GM19372 (cell line): ENCODE data around the gene PRKCSH.
"Not testable (repeated sequence)": the region's sequence is repeated elsewhere in the genome, so short reads cannot be mapped to it uniquely, and the experiment has no call there.

Experiments
- ATAC-seq: cut with Tn5 transposase; IDR thresholded peaks from one replicate; pipeline ENCODE4 v1.9.1; 2021; ENCODE audit warnings: mild to moderate bottlenecking, low read depth, moderate library complexity; ENCODE audit not compliant: unreplicated experiment

PRKCSH gene

GRCh38 chr19:11468266-11468845 is 32.9 kb downstream of the PRKCSH start:
- not testable (repeated sequence) for ATAC-seq

DNA sequence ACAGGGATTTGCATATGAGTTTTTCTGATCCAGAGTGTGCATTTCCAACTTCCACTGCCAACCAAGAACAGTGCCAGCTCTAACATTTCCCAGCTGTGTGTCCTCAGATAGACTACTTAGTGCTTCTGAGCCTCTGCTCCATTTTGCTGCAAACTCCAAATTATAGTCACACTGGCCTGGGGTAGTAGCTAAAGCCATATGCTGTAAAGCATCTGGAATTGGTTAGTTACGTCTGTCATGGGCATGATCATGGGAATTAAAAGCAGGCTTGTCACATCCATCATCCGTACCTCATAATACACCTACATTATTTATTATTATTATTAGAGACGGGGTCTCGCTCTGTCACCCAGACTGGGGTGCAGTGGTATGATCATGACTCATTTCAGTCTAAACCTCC is 38.3 kb downstream of the PRKCSH start:
- ATAC-seq = no peak

GRCh38 chr19:11475343-11475742 is 39.9 kb downstream of the PRKCSH start:
- ATAC-seq = not testable (repeated sequence)

DNA sequence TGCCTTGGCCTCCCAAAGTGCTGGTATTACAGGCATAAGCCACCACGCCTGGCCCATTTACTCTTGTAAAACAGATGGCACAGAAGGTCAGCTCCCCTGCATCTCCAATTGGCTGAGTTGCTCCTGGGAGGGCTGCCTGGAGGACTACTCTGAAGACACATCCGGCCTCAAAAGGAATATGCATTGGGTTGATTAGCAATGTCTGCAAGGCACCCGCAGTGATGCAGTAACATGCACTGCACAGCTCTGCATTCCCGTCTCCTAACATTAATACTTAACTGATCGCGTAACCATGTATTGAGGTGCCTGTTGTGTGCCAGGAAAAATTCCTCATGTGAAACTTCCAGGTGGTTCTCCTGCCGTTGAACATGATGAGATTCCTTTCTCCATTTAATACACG is 40.4 kb downstream of the PRKCSH start:
- ATAC-seq = no peak

DNA sequence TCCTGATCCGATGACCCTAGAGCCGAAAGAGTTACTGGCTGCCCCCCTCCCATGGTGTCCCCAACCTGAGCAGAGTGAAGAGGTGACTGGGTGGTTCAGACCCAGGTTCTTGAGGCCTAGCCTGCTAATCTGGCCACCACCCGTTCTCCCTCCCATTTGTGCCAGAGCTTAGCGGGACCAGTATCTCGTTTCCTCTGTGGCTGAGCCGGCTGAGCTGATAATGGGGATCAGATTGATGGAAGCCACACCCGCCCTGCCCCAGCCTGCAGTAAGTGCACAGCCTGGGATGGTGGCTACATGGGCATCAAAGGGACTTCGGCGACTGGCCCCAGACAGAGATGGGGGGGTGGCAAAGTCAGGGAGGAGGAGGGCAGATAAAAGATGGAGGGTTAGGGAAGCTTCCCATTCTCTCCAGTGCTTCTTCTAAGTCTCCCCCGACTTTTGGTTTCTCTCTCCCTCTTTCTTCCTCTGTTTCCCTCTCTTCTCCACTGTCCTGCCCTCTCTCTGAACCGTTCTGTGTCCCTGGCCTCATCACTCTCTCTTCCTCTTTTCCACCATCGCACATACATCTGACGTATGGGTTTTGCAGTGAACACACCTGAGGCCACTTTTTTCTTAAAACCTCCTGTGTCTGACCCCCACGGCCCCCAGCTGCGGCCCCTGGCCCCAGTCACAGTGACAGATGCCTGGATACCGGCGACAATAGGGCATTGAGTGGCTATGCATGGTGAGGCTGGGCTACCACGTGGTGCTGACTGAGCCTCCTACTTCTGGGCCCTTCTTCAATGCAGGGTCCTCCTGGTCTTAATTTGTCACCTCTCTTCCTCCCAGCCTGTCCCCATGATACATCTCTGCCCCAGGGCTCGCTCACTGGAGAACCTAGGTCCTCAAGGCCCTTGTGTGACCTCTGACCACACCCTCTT is 43.0 kb downstream of the PRKCSH start:
- ATAC-seq = no peak

DNA sequence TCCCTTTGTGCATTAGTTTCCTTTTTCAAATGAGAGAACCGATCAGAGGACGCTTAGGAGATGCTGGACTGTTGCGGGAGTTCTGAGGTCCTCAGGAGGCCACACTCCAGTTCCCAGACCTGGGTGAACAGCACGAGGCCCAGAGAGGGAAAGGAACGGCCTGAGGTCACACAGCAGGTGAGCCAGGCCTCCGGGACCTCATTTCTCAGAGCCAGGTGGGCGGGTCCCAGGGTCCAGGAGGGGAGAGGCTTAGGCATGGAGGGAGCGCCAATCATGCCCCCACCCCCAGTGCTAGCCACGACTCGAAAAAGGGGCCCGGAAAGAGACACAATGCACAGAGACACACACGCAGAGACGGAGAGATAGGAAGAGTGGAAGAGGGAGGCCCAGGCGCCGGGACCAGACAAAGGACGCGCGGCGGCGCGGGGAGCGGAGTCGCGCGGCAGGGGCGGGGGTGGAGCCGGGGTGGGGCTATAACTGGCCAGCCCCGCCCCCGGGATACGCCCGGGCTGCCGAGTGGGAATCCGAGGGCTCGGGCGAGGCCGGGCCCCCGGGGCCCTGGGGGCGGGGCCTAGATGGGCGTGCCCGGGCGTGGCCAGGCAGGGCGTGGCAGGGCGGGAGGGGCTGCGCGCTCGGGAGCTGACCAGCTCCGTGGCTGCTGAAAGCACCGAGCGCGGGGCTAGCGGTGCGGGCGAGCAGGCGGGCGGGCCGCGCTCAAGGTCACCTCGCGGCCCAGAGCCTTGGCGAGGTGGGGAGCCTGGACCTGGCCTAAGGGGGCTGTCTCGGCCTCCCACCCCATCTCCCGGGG is 43.9 kb downstream of the PRKCSH start:
- ATAC-seq = no peak

DNA sequence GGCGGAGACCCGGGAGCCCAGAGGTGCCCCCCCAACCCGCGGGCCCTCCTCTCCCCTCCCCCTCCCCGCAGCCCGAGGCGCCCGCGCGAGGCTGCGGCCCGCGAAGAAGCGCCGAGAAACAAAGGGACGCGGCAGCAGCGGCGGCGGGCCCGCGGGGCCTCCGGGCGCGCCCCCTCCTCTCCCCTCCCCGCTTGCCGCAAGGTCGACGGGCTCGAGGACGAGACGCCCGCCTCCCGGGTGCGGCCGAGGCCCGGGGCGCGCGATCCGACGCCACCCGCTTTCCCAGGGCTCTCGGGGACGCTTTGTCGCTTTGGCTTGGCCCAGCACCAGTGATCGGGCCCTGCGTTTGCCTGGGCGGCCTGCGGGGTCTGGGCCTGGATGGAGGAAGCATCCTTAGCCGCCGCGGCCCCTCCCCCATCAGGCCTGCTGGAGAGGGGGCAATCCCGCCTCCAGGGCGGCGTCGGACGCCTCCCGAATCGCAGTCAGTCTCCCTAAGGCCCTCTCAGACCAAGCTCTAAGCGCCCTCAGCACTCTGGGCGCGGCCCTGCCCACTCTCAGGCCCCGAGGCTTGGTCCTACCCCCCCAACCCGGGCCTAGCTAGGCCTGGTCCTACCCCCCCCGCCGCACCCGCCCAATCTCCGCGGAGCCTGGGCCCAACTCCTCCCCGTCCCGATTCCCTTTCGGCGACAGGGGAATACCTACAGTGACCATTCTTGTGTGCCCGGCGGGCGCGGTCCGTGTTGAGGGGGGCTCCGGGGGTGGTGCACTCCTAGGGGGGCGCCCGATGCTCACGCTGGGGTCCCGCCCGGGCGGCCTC is 44.7 kb downstream of the PRKCSH start:
- ATAC-seq = no peak

DNA sequence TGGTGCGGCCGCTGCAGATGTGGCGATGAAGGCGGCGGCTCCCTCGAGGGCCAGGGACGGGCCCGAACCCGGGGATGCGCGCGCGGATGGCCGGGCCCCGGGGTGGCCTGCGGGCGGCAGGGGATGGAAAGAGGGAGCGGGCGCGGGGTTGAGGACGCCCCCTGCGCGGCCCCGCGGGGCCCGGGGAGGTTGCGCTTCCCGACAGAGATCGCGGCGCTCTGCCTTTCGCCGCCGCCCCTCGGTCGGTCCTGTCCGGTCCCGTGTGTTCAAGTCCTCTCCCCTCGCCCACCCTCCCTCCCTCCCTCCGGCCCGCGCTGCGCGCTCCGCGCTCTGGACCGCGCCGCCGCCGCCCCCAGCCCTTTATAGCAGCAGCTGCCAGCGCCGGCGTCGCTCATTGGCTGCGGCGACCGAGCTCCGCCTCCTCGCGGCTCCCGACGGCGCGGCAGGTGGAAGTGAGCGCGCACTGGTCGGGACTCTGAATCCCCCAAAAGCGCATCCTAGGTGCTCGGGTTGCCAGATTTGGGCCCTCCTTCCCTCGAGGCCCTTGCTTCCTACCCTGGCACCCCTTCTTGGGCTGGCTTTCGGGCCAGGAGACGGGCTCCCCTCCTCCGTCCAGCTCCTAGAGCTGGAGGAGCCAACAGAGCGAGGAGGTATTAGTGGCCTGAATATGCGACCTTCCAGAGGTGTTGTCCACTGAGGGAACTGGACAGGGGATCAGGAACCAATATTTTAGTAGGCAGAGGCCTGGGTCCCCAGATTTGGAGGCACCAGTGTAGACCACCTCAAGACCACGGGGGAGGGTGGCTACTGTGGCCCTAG is 45.5 kb downstream of the PRKCSH start, which contains the start of gene ELAVL3:
ELAVL3 (minus strand) TSS at position 332 of the 819 bp plus-strand sequence. CDS start 438 bp downstream, outside the sequence.
- ATAC-seq = no peak

DNA sequence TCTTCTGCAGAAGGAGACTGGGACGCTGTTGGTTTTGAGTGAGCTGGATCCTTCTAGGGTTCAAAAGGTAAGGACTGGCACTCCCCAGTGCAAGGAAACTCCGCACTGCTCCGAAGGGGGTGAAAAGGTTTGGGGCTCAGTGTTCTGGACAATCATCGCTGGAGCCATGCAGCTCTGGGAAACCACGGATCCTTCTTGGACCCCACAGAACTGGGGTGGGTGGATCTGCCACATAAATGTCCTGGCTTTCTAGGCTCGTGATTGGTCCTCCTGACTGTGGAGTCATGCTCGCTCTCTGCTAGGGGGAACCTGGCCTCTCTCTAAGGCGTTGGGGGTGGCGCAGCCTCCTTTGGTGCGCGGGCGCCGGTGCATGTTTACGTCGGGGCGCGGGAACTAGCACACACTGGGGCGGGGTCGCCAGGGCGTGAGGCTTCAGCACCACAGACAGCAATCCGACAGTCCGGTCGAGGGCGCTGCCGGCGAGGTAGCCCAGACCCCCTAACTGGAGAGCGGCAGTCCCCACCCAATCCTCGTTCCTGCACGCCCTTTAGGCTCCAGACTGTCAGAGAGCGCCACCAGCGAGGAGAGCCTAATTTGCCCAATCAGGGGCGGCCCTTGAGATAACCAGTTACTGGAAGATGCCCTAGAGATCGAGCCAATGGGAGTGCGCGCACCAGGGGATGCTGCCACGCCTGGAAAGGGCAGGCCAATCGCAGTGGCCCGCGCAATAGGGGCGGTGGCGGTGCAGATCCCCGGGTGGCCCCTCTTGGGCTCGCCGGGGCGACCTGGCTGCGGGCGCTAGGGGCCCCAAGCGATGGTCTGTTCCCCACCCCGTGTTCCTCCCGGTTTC is 46.3 kb downstream of the PRKCSH start:
- peak; percentile 62 for ATAC-seq

DNA sequence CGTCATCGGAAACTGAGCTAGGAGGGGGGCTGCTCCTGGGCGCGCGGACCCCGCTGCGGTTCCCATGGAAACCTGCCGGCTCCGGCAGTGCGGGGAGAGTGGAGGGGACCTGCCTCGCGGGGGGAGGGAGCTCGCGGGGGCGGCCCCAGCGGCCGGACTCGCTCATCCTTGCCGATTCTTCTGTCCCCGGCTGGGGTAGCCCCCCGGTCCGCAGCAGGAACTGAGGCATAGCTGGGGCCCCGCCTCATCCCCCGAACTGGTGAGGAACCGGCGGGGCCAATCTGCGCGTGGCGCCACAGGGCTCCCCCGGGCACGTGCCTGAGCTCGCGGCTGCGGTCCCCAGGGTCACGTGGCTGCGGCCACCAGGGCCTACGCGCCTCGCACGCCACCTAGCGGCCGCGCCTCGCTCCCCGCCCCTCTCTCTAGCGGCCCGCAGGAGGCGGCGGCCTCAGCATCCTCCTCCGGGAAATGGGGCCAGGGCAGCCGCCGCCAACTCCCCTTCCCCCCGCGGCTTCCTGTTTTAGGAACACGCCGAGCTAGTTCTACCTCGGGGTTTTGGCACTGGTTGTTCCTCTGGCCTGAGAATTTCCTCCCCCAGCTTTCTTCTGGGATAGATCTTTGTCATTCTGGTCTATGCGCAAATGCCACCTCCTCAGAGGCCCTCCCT is 47.1 kb downstream of the PRKCSH start:
- ATAC-seq = peak; percentile 62

GRCh38 chr19:11483366-11484111 is 48.1 kb downstream of the PRKCSH start:
- ATAC-seq = no peak

- no peak for ATAC-seq
Observed at GRCh38 chr19:11485245-11485837, 49.9 kb downstream of the PRKCSH start.

DNA sequence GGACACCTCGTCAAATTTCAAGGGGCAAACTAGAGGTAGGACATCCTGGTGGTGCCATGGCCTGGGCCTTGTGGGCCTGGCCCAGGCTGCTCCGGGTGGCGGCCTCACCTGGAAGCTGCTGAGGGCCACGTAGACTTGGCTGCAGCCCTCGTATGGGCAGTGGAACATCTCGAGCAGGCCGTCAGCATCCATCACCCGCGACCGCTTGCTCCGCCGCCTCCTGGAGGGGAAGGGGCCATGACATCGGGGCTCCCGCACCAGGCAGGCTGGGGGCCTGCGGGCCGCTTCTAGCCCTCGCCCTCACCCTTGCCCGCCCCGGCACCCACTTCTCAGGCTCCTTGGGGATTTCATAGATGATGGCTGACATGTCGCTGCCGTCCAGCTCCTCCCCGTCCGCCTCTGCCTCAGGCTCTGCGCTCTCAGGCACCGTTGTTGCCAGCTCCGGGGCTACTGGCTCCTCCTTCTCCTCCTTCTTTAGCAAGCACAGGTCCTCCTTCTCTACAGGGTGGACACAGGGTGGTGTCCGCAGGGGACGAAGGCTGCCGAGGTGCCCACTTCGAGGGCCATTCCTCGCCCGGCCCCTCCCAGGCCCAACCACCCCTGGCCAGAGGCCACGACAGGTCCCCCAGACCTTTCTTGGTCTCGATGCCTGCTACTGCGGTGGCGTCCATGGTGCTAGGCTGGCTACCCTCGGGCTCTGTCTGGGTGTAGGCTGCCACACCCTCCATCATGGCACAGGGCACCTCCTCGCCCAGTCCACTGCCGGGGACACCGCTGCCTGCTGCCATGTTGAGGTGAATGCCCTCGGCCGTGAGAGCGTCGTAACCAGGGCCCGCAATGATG is 51.4 kb downstream of the PRKCSH start:
- no peak for ATAC-seq

DNA sequence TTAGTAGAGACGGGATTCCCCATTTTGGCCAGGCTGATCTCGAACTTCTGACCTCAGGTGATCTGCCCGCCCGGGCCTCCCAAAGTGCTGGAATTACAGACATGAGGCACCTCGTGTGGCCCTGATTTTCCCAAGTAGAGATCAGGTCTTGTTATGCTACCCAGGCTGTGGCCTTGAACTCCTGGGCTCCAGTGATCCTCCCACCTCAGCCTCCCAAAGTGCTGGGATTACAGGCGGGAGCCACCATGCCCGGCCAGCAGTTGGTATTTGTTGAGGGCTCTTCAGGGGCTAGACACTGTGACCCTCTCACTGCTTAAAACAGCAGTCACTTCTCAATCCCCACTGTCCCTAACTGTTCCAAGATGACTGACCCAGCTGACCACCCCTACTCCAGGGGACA is 53.9 kb downstream of the PRKCSH start:
- no peak for ATAC-seq

DNA sequence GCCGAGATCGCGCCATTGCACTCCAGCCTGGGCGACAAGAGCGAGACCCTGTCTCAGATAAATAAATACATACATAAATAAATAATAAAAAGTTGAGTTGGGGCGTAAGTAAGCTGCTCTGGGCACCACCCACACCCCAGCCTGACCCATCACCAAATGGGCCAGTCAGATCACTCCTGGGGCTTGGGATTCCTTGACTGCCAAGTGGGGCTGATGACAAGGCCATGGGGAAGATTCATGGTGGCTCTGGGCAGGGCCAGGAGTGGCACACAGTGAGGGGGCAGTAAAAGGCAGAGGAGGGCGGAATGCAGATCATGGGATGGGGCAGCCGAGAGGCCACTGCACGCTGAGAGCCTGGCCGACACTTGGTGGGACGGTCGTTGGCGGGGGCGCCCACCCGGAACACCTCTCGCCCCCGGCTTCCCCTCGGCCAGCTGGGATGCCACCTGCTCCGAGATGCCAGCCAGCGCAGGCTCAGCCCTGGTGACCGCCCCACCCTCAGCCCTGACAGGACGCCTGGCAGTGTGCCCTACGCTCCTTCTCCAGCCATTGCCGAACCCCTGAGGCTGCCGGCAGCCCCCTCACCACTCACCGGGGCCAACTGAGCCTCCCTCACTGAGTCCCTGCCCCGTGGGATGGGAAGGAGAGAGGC is 59.3 kb downstream of the PRKCSH start:
- ATAC-seq = no peak
